Measurements from ENCODE around the gene KRT9.

- no peak for TF ChIP-seq CTCF (IDR thresholded peaks at IDR 0.05)
- TF ChIP-seq POLR2A (IDR thresholded peaks at IDR 0.05), result no peak
Observed at GRCh38 chr17:41578538-41578937, 6.7 kb upstream of the KRT9 start.

All from esophagus squamous epithelium (tissue), 4 donors.